ENCODE data around the gene CGREF1.

The CGREF1 gene

GRCh38 chr2:27118525-27119329 is at the start of gene CGREF1:
CGREF1 (minus strand) TSS chr2:27119128; CDS start chr2:27104366, 14,762 bp downstream.
- DNase-seq = no peak

GRCh38 chr2:27164960-27165763 is 46.2 kb upstream of the CGREF1 start:
- no peak for DNase-seq

- no peak for DNase-seq
Observed at GRCh38 chr2:27162151-27163121, 43.5 kb upstream of the CGREF1 start.

- no peak for DNase-seq
Observed at GRCh38 chr2:27160191-27160590, 41.3 kb upstream of the CGREF1 start.

GRCh38 chr2:27159271-27159670 is 40.3 kb upstream of the CGREF1 start:
- no peak for DNase-seq

- no peak for DNase-seq
Observed at GRCh38 chr2:27158468-27158867, 39.5 kb upstream of the CGREF1 start.

- DNase-seq = no peak
Observed at GRCh38 chr2:27155069-27155520, 36.2 kb upstream of the CGREF1 start.

- no peak for DNase-seq
Observed at GRCh38 chr2:27154488-27154887, 35.6 kb upstream of the CGREF1 start.

- DNase-seq = no peak
Observed at GRCh38 chr2:27152796-27153464, 34.0 kb upstream of the CGREF1 start.

- DNase-seq = no peak
Observed at GRCh38 chr2:27152102-27152795, 33.3 kb upstream of the CGREF1 start.

GRCh38 chr2:27150639-27151230 is 31.8 kb upstream of the CGREF1 start:
- no peak for DNase-seq

- DNase-seq = no peak
Observed at GRCh38 chr2:27149570-27150405, 30.9 kb upstream of the CGREF1 start.

- DNase-seq = no peak
Observed at GRCh38 chr2:27148801-27149439, 30.0 kb upstream of the CGREF1 start, which contains the start of gene TCF23. TCF23 (plus strand) TSS chr2:27149004; CDS start chr2:27149134, 130 bp downstream.

GRCh38 chr2:27147935-27148334 is 29.0 kb upstream of the CGREF1 start:
- DNase-seq = no peak

GRCh38 chr2:27145682-27146081 is 26.8 kb upstream of the CGREF1 start:
- no peak for DNase-seq

- DNase-seq = no peak
Observed at GRCh38 chr2:27143285-27143684, 24.4 kb upstream of the CGREF1 start.

- no peak for DNase-seq
Observed at GRCh38 chr2:27139310-27139709, 20.4 kb upstream of the CGREF1 start, which contains the start of gene PRR30. PRR30 (minus strand) TSS chr2:27139410; CDS start chr2:27138329, 1,081 bp downstream.

GRCh38 chr2:27138111-27138510 is 19.2 kb upstream of the CGREF1 start:
- DNase-seq = no peak

- DNase-seq = no peak
Observed at GRCh38 chr2:27137322-27137935, 18.5 kb upstream of the CGREF1 start.

Measured in stimulated activated naive CD4-positive, alpha-beta T cell treated with Interleukin-2 at 50 U/mL for 16 hours (primary cell).